ENCODE data around the gene MYO1G. TPM values are rescaled to one million over a fixed set of nuclear protein-coding genes. Genes with fewer than 3 reads are reported as not detected.
A peak's percentile ranks its signal among the peaks of the same experiment; 100 is the strongest.

MYO1G gene
- total and polyA plus RNA-seq, 9 donors, result 0.48 to 2.4 (median 1.0) TPM

DNA sequence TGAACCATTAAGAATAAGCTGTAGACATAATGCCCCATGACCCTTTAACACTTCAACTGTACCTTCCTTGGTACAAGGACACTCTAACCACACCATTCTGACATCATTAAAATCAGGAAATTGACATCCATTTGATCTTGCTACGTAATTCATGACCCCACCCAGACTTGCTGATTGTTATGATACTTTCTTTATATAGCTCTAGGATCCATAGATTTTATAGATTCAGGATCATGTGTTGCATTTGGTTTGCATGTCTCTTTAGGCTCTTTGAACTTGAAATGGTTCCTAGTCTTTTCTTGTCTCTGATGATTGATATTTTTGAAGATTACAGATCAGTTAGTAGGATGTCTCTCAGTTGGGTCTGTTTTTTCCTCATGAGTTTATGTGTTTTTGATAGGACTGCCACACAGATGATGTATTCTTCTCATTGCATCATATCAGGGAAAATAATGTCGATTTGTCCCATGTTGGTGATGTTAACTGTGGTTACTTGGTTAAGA lies 34.7 kb upstream of the MYO1G start:
- Histone ChIP-seq H3K36me3 (no peaks in the 10 kb centered on the region), H3K4me1 (ENCODE audit: insufficient read depth) (peaks cover 6% of the 10 kb centered on the region), H3K4me3 (no peak overlapping the region), H3K9me3 (no peaks in the 10 kb centered on the region), H3K27me3 (no peaks in the 10 kb centered on the region), H3K27ac (no peak overlapping the region)
- intact Hi-C loops (cut with DNase I), result no loop called here
- TF ChIP-seq POLR2A (IDR thresholded peaks at IDR 0.05), result no peak
- no peak for TF ChIP-seq EP300 (IDR thresholded peaks at IDR 0.05)
- TF ChIP-seq, protein P1, sequence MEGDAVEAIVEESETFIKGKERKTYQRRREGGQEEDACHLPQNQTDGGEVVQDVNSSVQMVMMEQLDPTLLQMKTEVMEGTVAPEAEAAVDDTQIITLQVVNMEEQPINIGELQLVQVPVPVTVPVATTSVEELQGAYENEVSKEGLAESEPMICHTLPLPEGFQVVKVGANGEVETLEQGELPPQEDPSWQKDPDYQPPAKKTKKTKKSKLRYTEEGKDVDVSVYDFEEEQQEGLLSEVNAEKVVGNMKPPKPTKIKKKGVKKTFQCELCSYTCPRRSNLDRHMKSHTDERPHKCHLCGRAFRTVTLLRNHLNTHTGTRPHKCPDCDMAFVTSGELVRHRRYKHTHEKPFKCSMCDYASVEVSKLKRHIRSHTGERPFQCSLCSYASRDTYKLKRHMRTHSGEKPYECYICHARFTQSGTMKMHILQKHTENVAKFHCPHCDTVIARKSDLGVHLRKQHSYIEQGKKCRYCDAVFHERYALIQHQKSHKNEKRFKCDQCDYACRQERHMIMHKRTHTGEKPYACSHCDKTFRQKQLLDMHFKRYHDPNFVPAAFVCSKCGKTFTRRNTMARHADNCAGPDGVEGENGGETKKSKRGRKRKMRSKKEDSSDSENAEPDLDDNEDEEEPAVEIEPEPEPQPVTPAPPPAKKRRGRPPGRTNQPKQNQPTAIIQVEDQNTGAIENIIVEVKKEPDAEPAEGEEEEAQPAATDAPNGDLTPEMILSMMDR (IDR thresholded peaks at IDR 0.05), result no peak
- 89 to 93% (median 89%) methylated on average over 2 of the region's 2 CpGs for WGBS, 3 donors
- no peak for DNase-seq

DNA sequence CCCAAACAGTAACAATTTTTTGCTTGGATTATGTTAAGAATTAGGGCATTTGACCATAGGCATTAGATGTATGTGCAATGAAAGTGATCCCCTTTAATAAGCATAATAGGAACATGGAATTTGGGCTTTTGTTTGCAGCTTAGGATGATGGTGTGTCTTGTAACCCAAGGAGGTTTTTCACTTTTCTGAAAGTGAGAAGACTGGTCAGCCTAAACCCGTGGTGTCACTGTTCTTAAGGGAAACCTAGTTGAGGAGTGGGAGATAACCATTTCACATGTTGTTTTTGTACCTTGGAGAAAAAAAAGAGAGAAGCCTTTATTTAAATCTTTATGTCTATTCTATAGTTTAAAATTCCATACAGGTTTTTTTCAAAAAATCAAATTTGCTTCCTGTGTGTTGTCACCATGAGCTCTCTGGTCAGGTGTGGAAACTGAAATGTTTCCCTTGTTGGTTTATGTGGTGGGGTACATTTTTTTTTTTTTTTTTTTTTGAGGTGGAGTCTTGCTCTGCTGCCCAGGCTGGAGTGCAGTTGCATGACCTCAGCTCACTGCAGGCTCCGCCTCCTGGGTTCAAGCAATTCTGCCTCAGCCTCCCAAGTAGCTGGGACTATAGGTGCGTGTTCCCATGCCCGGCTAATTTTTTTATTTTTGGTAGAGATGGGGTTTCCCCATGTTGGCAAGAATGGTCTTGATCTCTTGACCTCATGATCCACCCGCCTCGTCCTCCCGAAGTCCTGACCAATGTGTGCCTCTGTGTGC lies 28.9 kb upstream of the MYO1G start:
- H3K27ac ChIP-seq, result no peak overlapping the region
- intact Hi-C loops (cut with DNase I), result loop anchor here in 1 of 4 donors (10.0 kb wide), 1 partner anchor 97 kb away; no protein-coding TSS in a partner anchor

DNA sequence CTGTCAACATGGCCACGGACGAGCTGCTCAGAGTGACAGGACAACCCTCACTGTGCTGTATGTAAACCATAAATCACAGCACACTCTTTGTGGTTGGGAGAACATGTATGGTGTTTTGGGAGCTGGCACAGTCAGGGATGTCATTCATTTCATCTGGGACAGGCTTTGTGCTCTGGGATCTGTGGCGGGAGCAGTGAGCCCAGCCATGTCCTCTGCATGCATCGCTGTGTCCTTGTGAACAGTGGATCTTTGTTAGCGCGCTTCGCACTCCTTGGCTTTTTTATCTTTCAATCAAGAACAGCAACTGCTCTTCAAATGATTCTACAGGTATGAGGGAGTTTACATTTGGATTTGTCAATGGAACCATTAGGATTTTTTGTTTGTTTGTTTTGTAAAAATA lies 28.3 kb upstream of the MYO1G start:
- H3K27ac ChIP-seq, result no peak overlapping the region
- WGBS, 3 donors, result 91 to 96% (median 92%) methylated on average over 7 of the region's 7 CpGs
- intact Hi-C loops (cut with DNase I), result loop anchor here in 1 of 4 donors (10.0 kb wide), 1 partner anchor 98 kb away; no protein-coding TSS in a partner anchor

More for the DNA sequence above, 28.9 kb upstream of the MYO1G start:
- WGBS, 3 donors, result 92 to 96% (median 94%) methylated on average over 7 of the region's 7 CpGs
- DNase-seq, result peak in 1 of 5 donors; percentile 8
- no peaks in the 10 kb centered on the region for H3K36me3 ChIP-seq
- no peaks in the 10 kb centered on the region for H3K4me1 ChIP-seq (ENCODE audit: insufficient read depth)
- no peak for TF ChIP-seq EP300 (IDR thresholded peaks at IDR 0.05)
- no peak for TF ChIP-seq POLR2A (IDR thresholded peaks at IDR 0.05)
- TF ChIP-seq, protein P1 (IDR thresholded peaks at IDR 0.05), result no peak
- no peak overlapping the region for H3K4me3 ChIP-seq
- H3K9me3 ChIP-seq, result no peaks in the 10 kb centered on the region
- no peaks in the 10 kb centered on the region for H3K27me3 ChIP-seq

DNA sequence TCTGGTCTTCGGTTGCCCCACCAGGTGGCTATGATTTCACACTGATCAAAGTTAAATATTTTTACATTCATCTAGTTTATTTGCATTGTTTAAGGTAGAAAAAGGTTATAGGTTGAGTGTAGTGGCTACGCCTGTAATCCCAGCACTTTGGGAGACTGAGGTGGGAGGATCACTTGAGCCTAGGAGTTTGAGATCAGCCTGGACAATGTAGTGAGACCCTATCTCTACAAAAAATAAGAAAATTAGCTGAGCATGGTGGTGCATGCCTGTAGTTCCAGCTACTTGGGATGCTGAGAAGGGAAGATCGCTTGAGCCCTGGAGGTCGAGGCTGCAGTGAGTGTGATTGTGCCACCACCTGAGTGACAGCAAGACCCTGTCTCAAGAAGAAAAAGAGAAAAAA lies 25.0 kb upstream of the MYO1G start:
- no peak for DNase-seq
- Histone ChIP-seq H3K4me1 (ENCODE audit: insufficient read depth) (peaks cover 3% of the 10 kb centered on the region), H3K27ac (no peak overlapping the region), H3K9me3 (no peaks in the 10 kb centered on the region), H3K36me3 (no peaks in the 10 kb centered on the region), H3K4me3 (no peak overlapping the region), H3K27me3 (no peaks in the 10 kb centered on the region)
- intact Hi-C loops (cut with DNase I), result loop anchor here in 1 of 4 donors (10.0 kb wide), 1 partner anchor 101 kb away; no protein-coding TSS in a partner anchor
- TF ChIP-seq POLR2A (IDR thresholded peaks at IDR 0.05), result no peak
- TF ChIP-seq, protein P1 (IDR thresholded peaks at IDR 0.05), result no peak
- TF ChIP-seq EP300 (IDR thresholded peaks at IDR 0.05), result no peak
- WGBS, 3 donors, result 94 to 96% (median 96%) methylated on average over 4 of the region's 4 CpGs

More for the DNA sequence above, 28.3 kb upstream of the MYO1G start:
- peak in 1 of 5 donors; percentile 7 for DNase-seq
- H3K4me3 ChIP-seq, result no peak overlapping the region
- no peaks in the 10 kb centered on the region for H3K4me1 ChIP-seq (ENCODE audit: insufficient read depth)
- no peaks in the 10 kb centered on the region for H3K9me3 ChIP-seq
- H3K27me3 ChIP-seq, result no peaks in the 10 kb centered on the region
- H3K36me3 ChIP-seq, result no peaks in the 10 kb centered on the region
- TF ChIP-seq EP300 (IDR thresholded peaks at IDR 0.05) (no peak), POLR2A (IDR thresholded peaks at IDR 0.05) (no peak)
- TF ChIP-seq, protein P1 (IDR thresholded peaks at IDR 0.05), result no peak

Measured in ovary (tissue), 9 donors.